IMR-90 (cell line): ENCODE results near the gene C1R. TPM values are rescaled to one million over a fixed set of nuclear protein-coding genes. Genes with fewer than 3 reads are reported as not detected.

Source experiments
- ATAC-seq: fragments of 200-7000 bp; cut with Tn5 transposase; 2 replicates; pipeline ENCODE4 v1.9.1; 2020; ENCODE audit warnings: low read depth, mild to moderate bottlenecking, moderate library complexity
- BruUV-seq: library from RNA; stranded (reverse); fragments of 400-500 nt; replicated peaks from 2 replicates; lab custom pipeline; 2021; lab: Mats Ljungman, UMichigan
- CTCF ChIA-PET: fragments of 300-600 bp; formaldehyde crosslinking; extraction: SDS; loops from one replicate; lab custom pipeline; 2021; ENCODE audit warnings: antibody characterized with exemption; lab: Yijun Ruan, JAX
- POLR2A ChIA-PET: fragments of 300-600 bp; sonication (Branson Sonifier 250); formaldehyde crosslinking; loops from one replicate; lab custom pipeline; 2022; ENCODE audit warnings: antibody characterized with exemption; ENCODE audit not compliant: unreplicated experiment; lab: Charles Lee
- DNase-seq: peaks from one replicate; pipeline ENCODE4 v3.0.0; 2013
- H2AFZ ChIP-seq: replicated peaks from 2 replicates; pipeline ENCODE3; 2013; ENCODE audit warnings: low read length, mild to moderate bottlenecking; ENCODE audit not compliant: poor library complexity
- H2AK5ac ChIP-seq: 2 replicates; pipeline ENCODE4 v1.6.1; 2013; ENCODE audit warnings: low read depth, low read length, inconsistent platforms
- H2AK9ac ChIP-seq: replicated peaks from 2 replicates; pipeline ENCODE3; 2013; ENCODE audit warnings: mild to moderate bottlenecking, low read depth, low read length, moderate library complexity; ENCODE audit not compliant: poor library complexity
- H2BK120ac ChIP-seq: 2 replicates; pipeline ENCODE4 v1.6.1; 2013; ENCODE audit warnings: low read depth, low read length, inconsistent platforms
- H2BK15ac ChIP-seq: 3 replicates; pipeline ENCODE4 v1.6.1; 2013; ENCODE audit warnings: low read depth, low read length, inconsistent platforms
- H2BK20ac ChIP-seq: 2 replicates; pipeline ENCODE4 v1.6.1; 2013; ENCODE audit warnings: low read depth, mild to moderate bottlenecking, inconsistent platforms, low read length, moderate library complexity
- H2BK5ac ChIP-seq: 2 replicates; pipeline ENCODE4 v1.6.1; 2013; ENCODE audit warnings: mild to moderate bottlenecking, low read depth, low read length, inconsistent platforms; ENCODE audit not compliant: poor library complexity, severe bottlenecking
- H3K14ac ChIP-seq: replicated peaks from 2 replicates; pipeline ENCODE4 v1.6.1; 2013; ENCODE audit warnings: low read depth, low read length, inconsistent platforms
- H3K18ac ChIP-seq: 2 replicates; pipeline ENCODE4 v1.6.1; 2013; ENCODE audit warnings: low read depth, low read length, control low read depth
- H3K23ac ChIP-seq: 2 replicates; pipeline ENCODE4 v1.6.1; 2013; ENCODE audit warnings: low read depth, low read length, inconsistent platforms
- H3K27ac ChIP-seq: 2 replicates; pipeline ENCODE4 v1.5.1; 2013; ENCODE audit warnings: mild to moderate bottlenecking, control low read depth, low read length; ENCODE audit not compliant: insufficient read depth
- H3K27me3 ChIP-seq: 2 replicates; pipeline ENCODE4 v1.6.1; 2013; ENCODE audit warnings: low read length; ENCODE audit not compliant: control insufficient read depth, insufficient read depth
- H3K36me3 ChIP-seq: 2 replicates; pipeline ENCODE4 v1.6.1; 2013; ENCODE audit warnings: low read length, mixed read lengths; ENCODE audit not compliant: control insufficient read depth, insufficient read depth
- H3K4ac ChIP-seq: 2 replicates; pipeline ENCODE4 v1.6.1; 2013; ENCODE audit warnings: low read depth, low read length, inconsistent platforms
- H3K4me1 ChIP-seq: 2 replicates; pipeline ENCODE4 v1.6.1; 2013; ENCODE audit warnings: low read length, mixed read lengths; ENCODE audit not compliant: control insufficient read depth, insufficient read depth
- H3K4me2 ChIP-seq: 2 replicates; pipeline ENCODE4 v1.6.1; 2013; ENCODE audit warnings: low read depth, mild to moderate bottlenecking, control low read depth, low read length, moderate library complexity
- H3K4me3 ChIP-seq: 2 replicates; pipeline ENCODE4 v1.5.1; 2013; ENCODE audit warnings: low read depth, mild to moderate bottlenecking, control low read depth, low read length, moderate library complexity; ENCODE audit not compliant: insufficient read depth
- H3K56ac ChIP-seq: 2 replicates; pipeline ENCODE4 v1.6.1; 2013; ENCODE audit warnings: low read length, inconsistent platforms; ENCODE audit not compliant: insufficient read depth; ENCODE audit errors: extremely low read depth
- H3K79me1 ChIP-seq, 2 experiments: 2 replicates each; pipeline ENCODE4 v1.6.1; 2013; ENCODE audit warnings: low read length in 2 of 2, inconsistent platforms in 1 of 2, low read depth in 1 of 2
- H3K9ac ChIP-seq: 2 replicates; pipeline ENCODE4 v1.6.1; 2013; ENCODE audit warnings: low read depth, low read length, control low read depth
- H3K9me1 ChIP-seq: 2 replicates; pipeline ENCODE4 v1.6.1; 2013; ENCODE audit warnings: low read length, inconsistent platforms; ENCODE audit not compliant: insufficient read depth
- H3K9me3 ChIP-seq: 2 replicates; pipeline ENCODE4 v1.6.1; 2013; ENCODE audit warnings: low read length; ENCODE audit not compliant: control insufficient read depth, insufficient read depth
- H4K20me1 ChIP-seq: 2 replicates; pipeline ENCODE4 v1.6.1; 2013; ENCODE audit warnings: low read length, inconsistent platforms; ENCODE audit not compliant: insufficient read depth
- H4K5ac ChIP-seq: 2 replicates; pipeline ENCODE4 v1.6.1; 2013; ENCODE audit warnings: mild to moderate bottlenecking, low read depth, low read length, control low read depth
- H4K8ac ChIP-seq, 2 experiments: 2 replicates each; pipeline ENCODE4 v1.6.1; 2013; ENCODE audit warnings: low read depth in 2 of 2, low read length in 2 of 2, control low read depth in 1 of 2, inconsistent platforms in 1 of 2
- H4K91ac ChIP-seq: 2 replicates; pipeline ENCODE4 v1.6.1; 2013; ENCODE audit warnings: low read depth, low read length, inconsistent platforms; ENCODE audit not compliant: insufficient read depth
- BHLHE40 ChIP-seq: fragments of 150-350 bp; IDR thresholded peaks from 2 replicates; pipeline ENCODE4 v1.6.1; 2016; ENCODE audit warnings: mild to moderate bottlenecking, low read depth, low read length
- CEBPB ChIP-seq: IDR thresholded peaks from 2 replicates; pipeline ENCODE4 v1.6.1; 2012; ENCODE audit warnings: low read depth, low read length, improper control_type of control experiment
- CHD1 ChIP-seq: IDR thresholded peaks from 2 replicates; pipeline ENCODE4 v1.6.1; 2012; ENCODE audit warnings: low read depth, low read length, improper control_type of control experiment
- FOS ChIP-seq: fragments of 150-350 bp; IDR thresholded peaks from 2 replicates; pipeline ENCODE4 v1.6.1; 2016; ENCODE audit warnings: low read depth, low read length
- MAFK ChIP-seq: IDR thresholded peaks from 2 replicates; pipeline ENCODE4 v1.6.1; 2012; ENCODE audit warnings: low read depth, low read length, improper control_type of control experiment
- MAZ ChIP-seq: IDR thresholded peaks from 2 replicates; pipeline ENCODE4 v1.6.1; 2012; ENCODE audit warnings: low read depth, mild to moderate bottlenecking, low read length, improper control_type of control experiment, moderate library complexity, borderline replicate concordance
- MXI1 ChIP-seq: IDR thresholded peaks from 2 replicates; pipeline ENCODE4 v1.6.1; 2012; ENCODE audit warnings: low read depth, mild to moderate bottlenecking, low read length, moderate library complexity, borderline replicate concordance
- NFE2L2 ChIP-seq: fragments of 150-350 bp; IDR thresholded peaks from 2 replicates; pipeline ENCODE4 v1.6.1; 2016; ENCODE audit warnings: low read depth, mild to moderate bottlenecking, low read length
- POLR2A ChIP-seq: IDR thresholded peaks from 2 replicates; pipeline ENCODE4 v1.6.1; 2012; ENCODE audit warnings: mild to moderate bottlenecking, low read depth, low read length
- RAD21 ChIP-seq: IDR thresholded peaks from 2 replicates; pipeline ENCODE4 v1.6.1; 2012; ENCODE audit warnings: low read length, improper control_type of control experiment
- RCOR1 ChIP-seq: IDR thresholded peaks from 2 replicates; pipeline ENCODE4 v1.6.1; 2012; ENCODE audit warnings: mild to moderate bottlenecking, low read length, improper control_type of control experiment; ENCODE audit not compliant: insufficient replicate concordance
- RFX5 ChIP-seq: IDR thresholded peaks from 2 replicates; pipeline ENCODE4 v1.8.0; 2012; ENCODE audit warnings: low read depth, mild to moderate bottlenecking, low read length, moderate library complexity
- SMC3 ChIP-seq: fragments of 150-350 bp; IDR thresholded peaks from 2 replicates; pipeline ENCODE4 v1.6.1; 2016; ENCODE audit warnings: low read depth, mild to moderate bottlenecking, antibody characterized with exemption, low read length, moderate library complexity
- USF2 ChIP-seq: fragments of 150-350 bp; IDR thresholded peaks from 2 replicates; pipeline ENCODE4 v1.6.1; 2017; ENCODE audit warnings: mild to moderate bottlenecking, antibody characterized with exemption, low read length, low read depth
- WGBS, 2 experiments: methylation state at CpG; one replicate each; pipeline versions ENCODE4 v1.1.5 to v1.1.7; 2013; ENCODE audit warnings: missing lambda C conversion rate in 2 of 2; ENCODE audit not compliant: insufficient read length in 1 of 2; ENCODE audit errors: extremely low coverage in 2 of 2; 5-methylcytosine and 5-hydroxymethylcytosine counted together
- dilution Hi-C: fragments of 300-500 bp; cut with HindIII; formaldehyde crosslinking; loops from one replicate; pipeline ENCODE4 v1.14.3; 2018; ENCODE audit warnings: low sequenced_read_pairs; ENCODE audit not compliant: unreplicated experiment
- in situ Hi-C: fragments of 300-500 bp; cut with MboI; formaldehyde crosslinking; loops from 3 replicates; pipeline ENCODE4 v1.14.3; 2019; ENCODE audit warnings: low sequenced_read_pairs, inconsistent platforms, mixed read lengths
- intact Hi-C: fragments of 100-400 bp; cut with micrococcal nuclease; formaldehyde crosslinking; loops from 2 replicates; pipeline ENCODE4 v1.10.0; 2022
- polyA plus RNA-seq, 3 experiments: library from polyadenylated mRNA; depleted of rRNA; stranded (reverse); fragments of >200 nt; gene quantifications; 2 replicates each; pipeline ENCODE4 v1.2.3, GENCODE V29; 2012; ENCODE audit warnings: low replicate concordance in 1 of 3
- total RNA-seq: library from RNA; depleted of rRNA; stranded (reverse); fragments of >200 nt; gene quantifications from 2 replicates; pipeline ENCODE4 v1.2.3, GENCODE V29; 2012
- TF ChIP-seq, protein P1 (sequence below): fragments of 150-350 bp; IDR thresholded peaks from 2 replicates; pipeline ENCODE4 v1.6.1; 2016; ENCODE audit warnings: low read depth, mild to moderate bottlenecking, low read length, moderate library complexity, borderline replicate concordance
- TF ChIP-seq, protein P2 (sequence below): conservative IDR thresholded peaks from 2 replicates; pipeline ENCODE4 v1.5.1; 2012; ENCODE audit warnings: mild to moderate bottlenecking, low read depth, low read length, improper control_type of control experiment

Gene C1R
- total and polyA plus RNA-seq, 2 of the 4 experiments (the other 2 are of a cell fraction) = 38.4 to 165 TPM

DNA sequence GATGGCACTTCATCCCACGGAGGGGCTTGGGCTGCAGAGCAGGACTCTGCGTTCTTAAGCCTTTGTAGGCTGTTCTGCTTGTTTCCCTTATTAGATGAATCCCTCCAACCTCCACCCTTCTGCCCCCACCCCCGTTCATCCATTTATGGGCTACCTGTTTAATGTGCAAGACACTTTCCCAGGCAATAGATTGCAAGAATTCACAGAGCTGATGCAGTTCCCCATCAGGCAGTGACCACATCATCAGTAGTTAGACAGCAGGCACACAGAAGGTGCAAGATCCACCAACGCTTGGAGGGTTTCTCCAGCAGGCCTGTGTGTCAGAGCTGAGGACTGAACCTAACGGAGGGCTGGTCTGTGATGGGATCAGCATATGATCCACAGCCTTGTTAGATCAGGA lies 1.2 kb upstream of the C1R start:
- peaks cover 23% of the 10 kb centered on the region; the same call in 1 of the 2 replicates for H3K36me3 ChIP-seq
- peak overlapping the region; percentile 14; the same call in 1 of the 2 replicates for H2BK120ac ChIP-seq
- no peaks in the 10 kb centered on the region for H3K27me3 ChIP-seq
- no peak overlapping the region for H3K18ac ChIP-seq
- H3K4ac ChIP-seq = peak overlapping the region; percentile 88
- no peak overlapping the region for H3K27ac ChIP-seq
- CTCF ChIA-PET = interaction anchor here (0.7 to 1.9 kb wide), 4 partner anchors 13 to 149 kb away, joined by 3 to 5 read pairs (median 4); partner anchors contain the start of gene C1S
- dilution Hi-C loops (no loop called here), in situ Hi-C loops (no loop called here), intact Hi-C loops (no loop called here)
- peaks cover 13 to 28% of the 10 kb centered on the region in 2 experiments; a peak in 3 of 4 replicates for H3K79me1 ChIP-seq
- H3K9ac ChIP-seq = no peak overlapping the region
- no peak overlapping the region for H4K8ac ChIP-seq
- H2AK9ac ChIP-seq = no peak overlapping the region
- H4K5ac ChIP-seq = no peak overlapping the region; the same call in 1 of the 2 replicates
- POLR2A ChIA-PET = interaction anchor here (0.7 kb wide), 1 partner anchor 33 kb away, joined by 3 read pairs; the partner anchor contains the start of gene C1S
- no peaks in the 10 kb centered on the region for H4K20me1 ChIP-seq
- TF ChIP-seq SMC3 (no peak), NFE2L2 (no peak), FOS (no peak), MAZ (no peak), BHLHE40 (no peak), RCOR1 (no peak), MXI1 (no peak), RFX5 (no peak), MAFK (no peak), CEBPB (no peak), RAD21 (no peak), POLR2A (no peak), USF2 (no peak), CHD1 (no peak)
- TF ChIP-seq, protein P1, sequence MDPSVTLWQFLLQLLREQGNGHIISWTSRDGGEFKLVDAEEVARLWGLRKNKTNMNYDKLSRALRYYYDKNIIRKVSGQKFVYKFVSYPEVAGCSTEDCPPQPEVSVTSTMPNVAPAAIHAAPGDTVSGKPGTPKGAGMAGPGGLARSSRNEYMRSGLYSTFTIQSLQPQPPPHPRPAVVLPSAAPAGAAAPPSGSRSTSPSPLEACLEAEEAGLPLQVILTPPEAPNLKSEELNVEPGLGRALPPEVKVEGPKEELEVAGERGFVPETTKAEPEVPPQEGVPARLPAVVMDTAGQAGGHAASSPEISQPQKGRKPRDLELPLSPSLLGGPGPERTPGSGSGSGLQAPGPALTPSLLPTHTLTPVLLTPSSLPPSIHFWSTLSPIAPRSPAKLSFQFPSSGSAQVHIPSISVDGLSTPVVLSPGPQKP = no peak
- TF ChIP-seq, protein P2, sequence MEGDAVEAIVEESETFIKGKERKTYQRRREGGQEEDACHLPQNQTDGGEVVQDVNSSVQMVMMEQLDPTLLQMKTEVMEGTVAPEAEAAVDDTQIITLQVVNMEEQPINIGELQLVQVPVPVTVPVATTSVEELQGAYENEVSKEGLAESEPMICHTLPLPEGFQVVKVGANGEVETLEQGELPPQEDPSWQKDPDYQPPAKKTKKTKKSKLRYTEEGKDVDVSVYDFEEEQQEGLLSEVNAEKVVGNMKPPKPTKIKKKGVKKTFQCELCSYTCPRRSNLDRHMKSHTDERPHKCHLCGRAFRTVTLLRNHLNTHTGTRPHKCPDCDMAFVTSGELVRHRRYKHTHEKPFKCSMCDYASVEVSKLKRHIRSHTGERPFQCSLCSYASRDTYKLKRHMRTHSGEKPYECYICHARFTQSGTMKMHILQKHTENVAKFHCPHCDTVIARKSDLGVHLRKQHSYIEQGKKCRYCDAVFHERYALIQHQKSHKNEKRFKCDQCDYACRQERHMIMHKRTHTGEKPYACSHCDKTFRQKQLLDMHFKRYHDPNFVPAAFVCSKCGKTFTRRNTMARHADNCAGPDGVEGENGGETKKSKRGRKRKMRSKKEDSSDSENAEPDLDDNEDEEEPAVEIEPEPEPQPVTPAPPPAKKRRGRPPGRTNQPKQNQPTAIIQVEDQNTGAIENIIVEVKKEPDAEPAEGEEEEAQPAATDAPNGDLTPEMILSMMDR = no peak
- no peak overlapping the region for H3K4me2 ChIP-seq
- peak overlapping the region; percentile 8 for H2AFZ ChIP-seq
- H2AK5ac ChIP-seq = peak overlapping the region; percentile 43; the same call in 1 of the 2 replicates
- no peak overlapping the region for H3K23ac ChIP-seq
- H3K4me3 ChIP-seq = no peak overlapping the region
- H2BK20ac ChIP-seq = peak overlapping the region; percentile 26; the same call in 1 of the 2 replicates
- ATAC-seq (no peak), DNase-seq (no peak)
- H2BK5ac ChIP-seq = no peak overlapping the region
- H4K91ac ChIP-seq = peak overlapping the region; percentile 89; the same call in 1 of the 2 replicates
- peaks cover 21% of the 10 kb centered on the region for H3K9me1 ChIP-seq
- no TSS peak for BruUV-seq
- H3K14ac ChIP-seq = no peak overlapping the region
- WGBS, 2 experiments = 73% methylated on average over 3 of the region's 5 CpGs; no CpG with 5 or more reads in 1 of the 2 experiments
- no peak overlapping the region; the same call in 2 of the 3 replicates for H2BK15ac ChIP-seq
- H3K4me1 ChIP-seq = peaks cover 26% of the 10 kb centered on the region
- no peaks in the 10 kb centered on the region for H3K9me3 ChIP-seq
- H3K56ac ChIP-seq = no peak overlapping the region
